Measurements from ENCODE around the gene ATF6.

The ATF6 gene

GRCh38 chr1:162008799-162009198 lies 242.7 kb downstream of the ATF6 start:
- no peaks in the 10 kb centered on the region for H3K27me3 ChIP-seq (ENCODE audit: insufficient read depth, low read depth)

DNA sequence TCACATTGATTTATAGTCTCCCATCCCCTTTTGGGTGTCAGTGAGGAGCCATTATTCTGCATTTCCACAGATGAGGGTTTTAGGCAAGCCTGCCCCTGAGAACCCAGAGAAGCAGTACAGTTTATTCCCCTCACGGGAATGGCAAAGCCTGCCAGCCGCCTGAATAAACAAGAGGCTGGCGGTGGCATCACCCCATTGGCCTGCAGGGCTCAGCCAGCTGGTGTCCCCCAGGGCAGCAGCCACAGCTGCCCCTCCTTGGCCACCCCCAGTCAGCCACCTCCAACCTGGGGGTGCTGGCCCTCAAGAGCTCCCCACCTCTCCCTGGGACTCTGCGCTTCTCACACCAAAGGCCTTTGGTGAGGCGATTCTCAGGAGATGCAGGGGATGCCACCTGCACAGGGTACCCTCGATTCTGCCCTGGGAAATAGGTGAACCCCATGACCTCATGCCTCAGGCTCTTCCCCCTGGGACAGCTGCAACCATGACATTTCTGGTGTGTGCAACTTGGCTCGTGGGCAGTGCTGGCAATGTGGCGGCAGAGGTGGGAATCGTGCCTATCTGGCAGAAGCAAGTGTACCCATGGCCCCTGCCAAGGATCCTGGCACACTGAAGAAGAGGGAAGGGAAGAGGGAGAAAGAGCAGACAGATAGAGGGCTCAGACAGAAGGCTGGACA lies 243.5 kb downstream of the ATF6 start:
- Histone ChIP-seq H3K36me3 (ENCODE audit: insufficient read depth) (no peaks in the 10 kb centered on the region), H3K4me1 (ENCODE audit: low read depth, poor library complexity, severe bottlenecking) (peaks cover 90% of the 10 kb centered on the region), H3K4me2 (peak overlapping the region; percentile 63; the same call in 1 of the 2 replicates), H3K4me3 (IDR thresholded peaks at IDR 0.05; ENCODE audit: insufficient read depth, low read depth, low read length) (no peak overlapping the region), H3K27ac (peak overlapping the region; percentile 20; the same call in 1 of the 2 replicates), H3K27me3 (ENCODE audit: insufficient read depth, low read depth) (no peaks in the 10 kb centered on the region), H4K20me1 (ENCODE audit: insufficient read depth) (no peaks in the 10 kb centered on the region), H3K79me2 (ENCODE audit: insufficient read depth, low read depth) (no peaks in the 10 kb centered on the region), H3K9ac (no peak overlapping the region), H2AFZ (ENCODE audit: low read depth) (no peak overlapping the region)
- no peak for TF ChIP-seq CTCF (conservative IDR thresholded peaks at IDR 0.05; ENCODE audit: low read depth, low read length)

More at GRCh38 chr1:162008799-162009198, 242.7 kb downstream of the ATF6 start:
- H3K79me2 ChIP-seq (ENCODE audit: insufficient read depth, low read depth): no peaks in the 10 kb centered on the region
- H3K4me3 ChIP-seq (IDR thresholded peaks at IDR 0.05; ENCODE audit: insufficient read depth, low read depth, low read length): no peak overlapping the region
- H3K4me1 ChIP-seq (ENCODE audit: low read depth, poor library complexity, severe bottlenecking): peaks cover 97% of the 10 kb centered on the region
- H3K4me2 ChIP-seq: peak overlapping the region; percentile 0; the same call in 1 of the 2 replicates
- H3K9ac ChIP-seq: no peak overlapping the region
- H2AFZ ChIP-seq (ENCODE audit: low read depth): no peak overlapping the region
- TF ChIP-seq CTCF (conservative IDR thresholded peaks at IDR 0.05; ENCODE audit: low read depth, low read length): no peak
- H4K20me1 ChIP-seq (ENCODE audit: insufficient read depth): no peaks in the 10 kb centered on the region
- H3K36me3 ChIP-seq (ENCODE audit: insufficient read depth): no peaks in the 10 kb centered on the region
- no peak overlapping the region for H3K27ac ChIP-seq

GRCh38 chr1:162010175-162010506 lies 244.0 kb downstream of the ATF6 start:
- Histone ChIP-seq H3K27me3 (ENCODE audit: insufficient read depth, low read depth) (no peaks in the 10 kb centered on the region), H3K79me2 (ENCODE audit: insufficient read depth, low read depth) (no peaks in the 10 kb centered on the region), H2AFZ (ENCODE audit: low read depth) (no peak overlapping the region), H4K20me1 (ENCODE audit: insufficient read depth) (no peaks in the 10 kb centered on the region), H3K9ac (no peak overlapping the region), H3K4me1 (ENCODE audit: low read depth, poor library complexity, severe bottlenecking) (peaks cover 90% of the 10 kb centered on the region), H3K4me3 (IDR thresholded peaks at IDR 0.05; ENCODE audit: insufficient read depth, low read depth, low read length) (no peak overlapping the region), H3K27ac (peak overlapping the region; percentile 20; the same call in 1 of the 2 replicates), H3K36me3 (ENCODE audit: insufficient read depth) (no peaks in the 10 kb centered on the region), H3K4me2 (peak overlapping the region; percentile 63; the same call in 1 of the 2 replicates)
- TF ChIP-seq CTCF (conservative IDR thresholded peaks at IDR 0.05; ENCODE audit: low read depth, low read length): no peak

GRCh38 chr1:162011337-162012012 lies 245.4 kb downstream of the ATF6 start:
- H3K9ac ChIP-seq: no peak overlapping the region
- peak overlapping the region; percentile 20; the same call in 1 of the 2 replicates for H3K27ac ChIP-seq
- H2AFZ ChIP-seq (ENCODE audit: low read depth): no peak overlapping the region
- TF ChIP-seq CTCF (conservative IDR thresholded peaks at IDR 0.05; ENCODE audit: low read depth, low read length): no peak
- peak overlapping the region; percentile 63 for H3K4me2 ChIP-seq
- no peaks in the 10 kb centered on the region for H4K20me1 ChIP-seq (ENCODE audit: insufficient read depth)
- no peaks in the 10 kb centered on the region for H3K79me2 ChIP-seq (ENCODE audit: insufficient read depth, low read depth)
- H3K4me3 ChIP-seq (IDR thresholded peaks at IDR 0.05; ENCODE audit: insufficient read depth, low read depth, low read length): no peak overlapping the region
- H3K27me3 ChIP-seq (ENCODE audit: insufficient read depth, low read depth): no peaks in the 10 kb centered on the region
- H3K36me3 ChIP-seq (ENCODE audit: insufficient read depth): no peaks in the 10 kb centered on the region
- peaks cover 90% of the 10 kb centered on the region for H3K4me1 ChIP-seq (ENCODE audit: low read depth, poor library complexity, severe bottlenecking)

Data from KMS-11 (cell line).